Diencephalon (tissue), 1 donor: ENCODE data around the gene GPR84. TPM values are rescaled to one million over a fixed set of nuclear protein-coding genes. Genes with fewer than 3 reads are reported as not detected.

Experiments
- small RNA-seq: library from RNA; depleted of rRNA; stranded (forward); fragments of <200 nt; gene quantifications from one replicate; pipeline ENCODE3, GENCODE V24; 2014
- total RNA-seq: library from RNA; depleted of rRNA; stranded (reverse); fragments of >200 nt; gene quantifications from one replicate; pipeline ENCODE4 v1.2.3, GENCODE V29; 2014

GPR84 gene
- total RNA-seq, result 0.23 TPM

DNA sequence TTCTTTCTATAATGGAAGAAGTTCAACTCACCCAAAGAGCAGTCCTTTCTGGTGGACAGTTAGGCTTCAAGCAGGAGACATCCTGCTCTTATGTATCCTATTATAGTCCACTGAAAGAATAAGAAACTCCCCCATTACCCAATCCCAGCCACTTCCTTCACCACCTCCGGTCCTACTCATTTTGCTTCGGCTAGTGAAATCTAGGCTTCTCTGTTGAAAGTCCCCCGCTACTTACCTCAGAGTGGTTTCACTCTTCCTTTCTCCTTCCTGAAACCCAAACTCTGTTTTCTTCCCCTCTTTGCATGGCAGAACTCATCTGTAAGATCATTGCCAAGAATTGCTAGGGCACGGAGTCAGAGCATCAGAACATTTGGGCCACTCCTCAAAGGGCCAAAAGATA, at the start of gene GPR84:
Gene GPR84 (minus strand): TSS at position 74 of the 400 bp plus-strand sequence. CDS start 635 bp downstream, outside the sequence.

GRCh38 chr12:54384591-54385041, 20.3 kb upstream of the GPR84 start, which contains the start of gene ZNF385A:
TSS of gene ZNF385A (minus strand) at chr12:54384733. CDS start at chr12:54384514, 219 bp downstream.

GRCh38 chr12:54324617-54325441, 39.5 kb downstream of the GPR84 start, which contains the start of gene COPZ1:
TSS of gene COPZ1 (plus strand) at chr12:54325131. CDS start at chr12:54325164, 33 bp downstream.

Small RNA genes lying within 50 kb of the gene (small RNA-seq; reads per million reads assigned to genes)
- gene MIR148B (284 reads per million, percentile 98 among the genes with 10 or more reads in this experiment), gene RN7SL744P (not detected), gene RNU6-950P (not detected)

Other genes with a start within 250 kb of the GPR84 start
- 32.8 TPM for gene SMUG1, start 175.5 kb downstream of the GPR84 start, total RNA-seq
- 201 TPM for gene CBX5, start 84.4 kb downstream of the GPR84 start, total RNA-seq
- gene HNRNPA1, start 83.8 kb downstream of the GPR84 start, total RNA-seq, result 651 TPM
- 1.8 TPM for gene NFE2, start 63.5 kb downstream of the GPR84 start, total RNA-seq
- gene COPZ1, start 39.4 kb downstream of the GPR84 start, total RNA-seq, result 67.1 TPM
- gene ZNF385A, start 20.2 kb upstream of the GPR84 start, total RNA-seq, result 3.7 TPM
- gene ITGA5, start 54.8 kb upstream of the GPR84 start, total RNA-seq, result 6.7 TPM
- gene GTSF1, start 109.1 kb upstream of the GPR84 start, total RNA-seq, result not detected
- 10.4 TPM for gene NCKAP1L, start 133.3 kb upstream of the GPR84 start, total RNA-seq
- gene PDE1B, start 185.1 kb upstream of the GPR84 start, total RNA-seq, result 25.6 TPM
- 31.8 TPM for gene PPP1R1A, start 224.2 kb upstream of the GPR84 start, total RNA-seq